ENCODE results near the gene CADM1. TPM values are rescaled to one million over a fixed set of nuclear protein-coding genes. Genes with fewer than 3 reads are reported as not detected.

Gene CADM1
- total RNA-seq, 6 experiments from 2014 or later: 21.1 to 56.7 (median 30.6) TPM

DNA sequence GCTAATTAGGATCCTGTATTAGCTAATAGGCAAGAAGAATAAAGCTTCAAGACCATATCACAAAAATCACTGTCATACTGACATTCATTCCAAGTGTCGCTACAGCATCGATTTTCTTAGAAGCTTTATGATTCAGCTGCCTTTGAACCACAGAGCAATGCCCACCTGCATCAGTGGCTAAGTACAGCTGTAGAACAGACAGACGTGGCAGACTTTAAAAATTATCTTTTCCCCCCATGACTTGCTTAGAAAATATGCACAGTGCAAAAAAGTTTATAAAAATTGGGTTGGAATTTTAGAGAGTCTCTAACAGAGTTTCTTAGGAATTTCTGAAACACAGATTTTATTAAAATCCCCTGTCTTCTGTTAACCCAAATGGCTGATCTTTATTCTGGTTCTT is 120.8 kb downstream of the CADM1 start:
- Histone ChIP-seq H3K36me3 (no peaks in the 10 kb centered on the region), H3K27ac (no peak overlapping the region), H3K27me3 (no peaks in the 10 kb centered on the region), H3K4me1 (peaks cover 0 to under 1% (median 0%) of the 10 kb centered on the region in 4 donors), H3K9me3 (no peaks in the 10 kb centered on the region), H3K4me3 (no peak overlapping the region)
- ATAC-seq: no peak
- no peak for DNase-seq
- TF ChIP-seq POLR2A (IDR thresholded peaks at IDR 0.05): no peak
- TF ChIP-seq, protein P1, sequence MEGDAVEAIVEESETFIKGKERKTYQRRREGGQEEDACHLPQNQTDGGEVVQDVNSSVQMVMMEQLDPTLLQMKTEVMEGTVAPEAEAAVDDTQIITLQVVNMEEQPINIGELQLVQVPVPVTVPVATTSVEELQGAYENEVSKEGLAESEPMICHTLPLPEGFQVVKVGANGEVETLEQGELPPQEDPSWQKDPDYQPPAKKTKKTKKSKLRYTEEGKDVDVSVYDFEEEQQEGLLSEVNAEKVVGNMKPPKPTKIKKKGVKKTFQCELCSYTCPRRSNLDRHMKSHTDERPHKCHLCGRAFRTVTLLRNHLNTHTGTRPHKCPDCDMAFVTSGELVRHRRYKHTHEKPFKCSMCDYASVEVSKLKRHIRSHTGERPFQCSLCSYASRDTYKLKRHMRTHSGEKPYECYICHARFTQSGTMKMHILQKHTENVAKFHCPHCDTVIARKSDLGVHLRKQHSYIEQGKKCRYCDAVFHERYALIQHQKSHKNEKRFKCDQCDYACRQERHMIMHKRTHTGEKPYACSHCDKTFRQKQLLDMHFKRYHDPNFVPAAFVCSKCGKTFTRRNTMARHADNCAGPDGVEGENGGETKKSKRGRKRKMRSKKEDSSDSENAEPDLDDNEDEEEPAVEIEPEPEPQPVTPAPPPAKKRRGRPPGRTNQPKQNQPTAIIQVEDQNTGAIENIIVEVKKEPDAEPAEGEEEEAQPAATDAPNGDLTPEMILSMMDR (IDR thresholded peaks at IDR 0.05): no peak
- WGBS (ENCODE audit: insufficient coverage, low coverage, low lambda C conversion rate, missing lambda C conversion rate): 92% methylated on average over 3 of the region's 3 CpGs
- intact Hi-C loops (cut with DNase I): no loop called here

DNA sequence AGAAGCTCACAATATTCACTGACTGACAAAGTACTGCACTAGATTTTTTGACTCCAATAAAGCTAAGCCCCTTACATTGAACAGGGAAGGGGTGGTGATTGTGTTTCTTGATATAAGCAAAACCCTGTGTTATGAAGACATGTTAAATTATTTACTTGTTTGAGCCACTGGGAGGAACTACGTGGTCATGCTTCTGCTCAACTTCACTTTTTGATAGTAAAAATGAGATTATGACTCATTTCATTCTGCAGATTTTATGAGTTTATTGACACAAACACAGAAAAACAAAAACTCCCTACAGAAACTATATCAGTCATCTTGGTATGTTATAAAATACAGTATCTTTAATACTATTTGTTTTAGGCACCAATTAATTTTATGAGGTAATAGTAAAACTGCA is 124.7 kb downstream of the CADM1 start:
- intact Hi-C loops (cut with DNase I): no loop called here
- Histone ChIP-seq H3K36me3 (no peaks in the 10 kb centered on the region), H3K4me1 (peaks cover 0 to 4% (median 2%) of the 10 kb centered on the region in 4 donors), H3K9me3 (no peaks in the 10 kb centered on the region), H3K27ac (no peak overlapping the region), H3K27me3 (no peaks in the 10 kb centered on the region), H3K4me3 (no peak overlapping the region)
- TF ChIP-seq POLR2A (IDR thresholded peaks at IDR 0.05): no peak
- TF ChIP-seq, protein P1 (IDR thresholded peaks at IDR 0.05): no peak
- DNase-seq (no peak), ATAC-seq (no peak)
- WGBS (ENCODE audit: insufficient coverage, low coverage, low lambda C conversion rate, missing lambda C conversion rate): 60% methylated on average over 1 of the region's 1 CpG

DNA sequence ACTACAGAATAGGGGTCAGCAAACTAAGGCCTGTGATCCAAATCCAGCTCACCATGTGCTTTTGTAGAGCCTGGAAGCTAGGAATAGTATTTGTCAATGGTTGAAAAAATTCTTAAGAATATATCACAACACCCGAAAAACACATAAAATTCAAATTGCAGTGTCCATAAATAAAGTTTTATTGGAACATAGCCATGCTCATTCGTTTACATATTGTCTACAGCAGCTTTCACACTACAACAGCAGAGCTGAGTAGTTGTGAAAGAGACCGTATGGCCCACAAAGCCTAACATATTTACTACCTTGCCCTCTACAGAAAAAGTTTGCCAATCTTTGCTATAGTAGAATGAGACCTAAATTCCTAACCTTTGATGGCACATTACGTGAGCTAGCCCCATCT is 125.7 kb downstream of the CADM1 start:
- 85% methylated on average over 4 of the region's 4 CpGs for WGBS (ENCODE audit: insufficient coverage, low coverage, low lambda C conversion rate, missing lambda C conversion rate)
- Histone ChIP-seq H3K27me3 (no peaks in the 10 kb centered on the region), H3K4me3 (no peak overlapping the region), H3K9me3 (no peaks in the 10 kb centered on the region), H3K4me1 (peaks cover 0 to 4% (median 2%) of the 10 kb centered on the region in 4 donors), H3K27ac (no peak overlapping the region), H3K36me3 (no peaks in the 10 kb centered on the region)
- no peak for DNase-seq
- intact Hi-C loops (cut with DNase I): no loop called here
- no peak for ATAC-seq
- no peak for TF ChIP-seq POLR2A (IDR thresholded peaks at IDR 0.05)
- TF ChIP-seq, protein P1 (IDR thresholded peaks at IDR 0.05): no peak

DNA sequence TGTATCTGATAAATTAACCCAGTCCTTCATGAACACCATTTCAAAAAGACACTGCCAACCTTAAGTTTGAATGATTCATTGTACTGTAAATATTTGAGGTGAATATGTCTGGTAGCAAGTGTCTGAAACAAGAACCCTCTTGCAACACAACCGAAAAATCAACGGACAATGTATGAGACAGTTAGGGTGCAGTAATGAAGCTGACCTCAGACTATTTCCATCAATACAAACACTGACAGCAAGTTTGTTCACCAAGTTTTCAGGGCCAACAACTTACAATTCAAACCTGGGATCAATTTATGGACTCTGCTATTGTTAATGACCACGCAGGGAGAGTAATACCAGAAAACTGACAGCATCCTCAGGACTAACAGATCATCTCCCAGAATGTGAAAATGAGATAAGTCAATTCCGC is 126.3 kb downstream of the CADM1 start:
- TF ChIP-seq, protein P1 (IDR thresholded peaks at IDR 0.05): no peak
- TF ChIP-seq POLR2A (IDR thresholded peaks at IDR 0.05): no peak
- peak; percentile 78 to 95 (median 86) for ATAC-seq

DNA sequence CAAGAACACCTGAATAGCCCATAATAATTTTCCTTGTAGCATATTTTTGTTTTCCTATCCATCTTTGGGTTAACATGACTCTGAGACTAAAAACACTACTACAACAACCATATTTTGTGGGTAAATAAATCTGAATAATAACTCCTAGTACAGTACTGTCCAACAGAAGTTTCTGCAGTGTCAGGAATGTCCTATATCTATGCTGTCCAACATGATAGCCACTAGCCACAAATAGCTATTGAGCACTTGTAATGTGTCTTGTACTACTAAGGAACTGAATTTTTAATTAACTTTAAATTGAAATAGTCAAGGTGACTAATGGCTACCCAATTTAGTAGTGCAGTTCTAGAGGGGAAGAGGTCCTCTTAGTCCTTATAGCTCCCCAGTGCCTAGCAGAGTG is 135.6 kb downstream of the CADM1 start:
- DNase-seq (no peak), ATAC-seq (no peak)
- Histone ChIP-seq H3K27me3 (no peaks in the 10 kb centered on the region), H3K36me3 (no peaks in the 10 kb centered on the region), H3K4me1 (no peaks in the 10 kb centered on the region), H3K9me3 (no peaks in the 10 kb centered on the region), H3K4me3 (no peak overlapping the region), H3K27ac (no peak overlapping the region)
- intact Hi-C loops (cut with DNase I): no loop called here
- TF ChIP-seq, protein P1 (IDR thresholded peaks at IDR 0.05): no peak
- TF ChIP-seq POLR2A (IDR thresholded peaks at IDR 0.05): no peak

More for the DNA sequence above, 126.3 kb downstream of the CADM1 start:
- Histone ChIP-seq H3K27ac (no peak overlapping the region), H3K4me1 (peaks cover 0 to 4% (median 2%) of the 10 kb centered on the region in 4 donors), H3K36me3 (no peaks in the 10 kb centered on the region), H3K4me3 (no peak overlapping the region), H3K27me3 (no peaks in the 10 kb centered on the region), H3K9me3 (no peaks in the 10 kb centered on the region)
- 45% methylated on average over 4 of the region's 4 CpGs for WGBS (ENCODE audit: insufficient coverage, low coverage, low lambda C conversion rate, missing lambda C conversion rate)
- DNase-seq: no peak
- intact Hi-C loops (cut with DNase I): no loop called here

Measured in right lobe of liver (tissue), 6 donors.